Measurements from ENCODE around the gene FTO.

- no peak for TF ChIP-seq CTCF (IDR thresholded peaks at IDR 0.05)
- TF ChIP-seq E2F1 (CRISPR knock-in tag; IDR thresholded peaks at IDR 0.05) = no peak
- no peak for TF ChIP-seq NFYB (CRISPR knock-in tag; conservative IDR thresholded peaks at IDR 0.05; ENCODE audit: low read depth)
- TF ChIP-seq ZBTB21 (CRISPR knock-in tag; IDR thresholded peaks at IDR 0.05; ENCODE audit: borderline replicate concordance) = no peak
- TF ChIP-seq NR1H2 (CRISPR knock-in tag; IDR thresholded peaks at IDR 0.05) = no peak
- no peak for TF ChIP-seq PRDM15 (CRISPR knock-in tag; IDR thresholded peaks at IDR 0.05)
- no peak for TF ChIP-seq USF1 (CRISPR knock-in tag; IDR thresholded peaks at IDR 0.05)
- no peak for TF ChIP-seq SP1 (CRISPR knock-in tag; conservative IDR thresholded peaks at IDR 0.05)
- TF ChIP-seq ETV6 (CRISPR knock-in tag; IDR thresholded peaks at IDR 0.05) = no peak
- TF ChIP-seq ZNF121 (CRISPR knock-in tag; IDR thresholded peaks at IDR 0.05) = no peak
- TF ChIP-seq USF2 (CRISPR knock-in tag; IDR thresholded peaks at IDR 0.05) = no peak
Measured at GRCh38 chr16:53836680-53837079, 132.7 kb downstream of the FTO start.
